CD4-positive, alpha-beta T cell treated with Interleukin-4 for 1 hour (primary cell): ENCODE data around the gene DDA1.
A peak's percentile ranks its signal among the peaks of the same experiment; 100 is the strongest.
"Not testable (repeated sequence)": the region's sequence is repeated elsewhere in the genome, so short reads cannot be mapped to it uniquely, and the experiment has no call there.

Experiments
- DNase-seq, 2 donors: peaks; one replicate each; pipeline ENCODE4 v3.0.0-alpha.2; 2020 to 2022

The DDA1 gene

GRCh38 chr19:17289489-17289888 lies 19.9 kb upstream of the DDA1 start:
- DNase-seq = peak; percentile 39 to 64

GRCh38 chr19:17292301-17293074 lies 16.9 kb upstream of the DDA1 start:
- peak; percentile 84 to 88 for DNase-seq

GRCh38 chr19:17293605-17294004 lies 15.8 kb upstream of the DDA1 start:
- DNase-seq = no peak

- peak; percentile 41 to 58 for DNase-seq
Measured at GRCh38 chr19:17294051-17294891, 15.1 kb upstream of the DDA1 start.

GRCh38 chr19:17295551-17295950 lies 13.8 kb upstream of the DDA1 start:
- not testable (repeated sequence) for DNase-seq

GRCh38 chr19:17296273-17296672 lies 13.1 kb upstream of the DDA1 start:
- no peak for DNase-seq

- no peak for DNase-seq
Measured at GRCh38 chr19:17296976-17297375, 12.4 kb upstream of the DDA1 start.

- DNase-seq = no peak
Measured at GRCh38 chr19:17300992-17301619, 8.3 kb upstream of the DDA1 start.

- DNase-seq = peak in 1 of 2 donors; percentile 35
Measured at GRCh38 chr19:17302391-17303166, 6.8 kb upstream of the DDA1 start.

- peak; percentile 95 for DNase-seq
Measured at GRCh38 chr19:17303167-17303939, 6.0 kb upstream of the DDA1 start, which contains the start of gene ABHD8. Gene ABHD8 (minus strand): TSS chr19:17303425. CDS start chr19:17301616, 1,809 bp downstream.

- DNase-seq = no peak
Measured at GRCh38 chr19:17303940-17304267, 5.5 kb upstream of the DDA1 start.

GRCh38 chr19:17304386-17305215 lies 4.8 kb upstream of the DDA1 start:
- no peak for DNase-seq

GRCh38 chr19:17305216-17305516 lies 4.2 kb upstream of the DDA1 start:
- no peak for DNase-seq

GRCh38 chr19:17305517-17306284 lies 3.7 kb upstream of the DDA1 start, which contains the start of gene MRPL34:
Gene MRPL34 (plus strand): TSS chr19:17305872. CDS start chr19:17305893, 21 bp downstream.
- peak; percentile 99 for DNase-seq

- DNase-seq = no peak
Measured at GRCh38 chr19:17306285-17306714, 3.1 kb upstream of the DDA1 start.

GRCh38 chr19:17307876-17308377 lies 1.4 kb upstream of the DDA1 start:
- no peak for DNase-seq

GRCh38 chr19:17309965-17310461 lies 650 bp downstream of the DDA1 start:
- no peak for DNase-seq

- no peak for DNase-seq
Measured at GRCh38 chr19:17311455-17312188, 2.3 kb downstream of the DDA1 start.
